Measurements from ENCODE around the gene PHLDA1. TPM values are rescaled to one million over a fixed set of nuclear protein-coding genes. Genes with fewer than 3 reads are reported as not detected.

PHLDA1 gene
- total and polyA plus RNA-seq, 4 donors: 27.0 to 61.5 (median 49.0) TPM

DNA sequence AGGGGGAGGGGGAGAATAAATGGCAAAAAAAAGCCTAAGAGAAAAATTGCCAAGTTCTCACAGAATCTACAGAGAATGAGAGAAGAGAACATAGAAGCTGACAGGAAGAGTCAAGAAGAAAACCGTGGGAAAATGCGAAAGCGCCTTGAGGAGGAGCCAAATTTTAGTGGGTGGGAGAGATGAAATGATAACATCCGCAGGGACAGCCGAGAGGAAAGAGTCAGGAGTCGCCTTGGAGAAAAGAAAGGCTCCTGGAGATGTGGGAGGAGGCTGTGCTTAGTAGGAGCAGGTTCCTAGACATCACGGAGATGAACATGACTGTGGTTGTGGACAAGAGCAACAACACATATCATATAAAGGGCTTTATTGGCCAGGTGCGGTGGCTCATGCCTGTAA is 49.4 kb downstream of the PHLDA1 start:
- 51% methylated on average over 6 of the region's 8 CpGs for WGBS (ENCODE audit: insufficient coverage)
- Histone ChIP-seq H3K4me1 (ENCODE audit: control insufficient read depth, insufficient read depth, low read length) (no peaks in the 10 kb centered on the region), H3K27ac (ENCODE audit: low read depth, low read length) (no peak overlapping the region), H3K27me3 (ENCODE audit: control insufficient read depth, insufficient read depth, low read length) (no peaks in the 10 kb centered on the region), H3K9me3 (ENCODE audit: control insufficient read depth, insufficient read depth, low read length) (no peaks in the 10 kb centered on the region), H3K36me3 (ENCODE audit: control insufficient read depth, insufficient read depth, low read length) (no peaks in the 10 kb centered on the region), H3K4me3 (ENCODE audit: low read depth, low read length) (no peak overlapping the region)
- no peak for DNase-seq (ENCODE audit: low read depth in 4 of 6, low spot score in 6 of 6)

DNA sequence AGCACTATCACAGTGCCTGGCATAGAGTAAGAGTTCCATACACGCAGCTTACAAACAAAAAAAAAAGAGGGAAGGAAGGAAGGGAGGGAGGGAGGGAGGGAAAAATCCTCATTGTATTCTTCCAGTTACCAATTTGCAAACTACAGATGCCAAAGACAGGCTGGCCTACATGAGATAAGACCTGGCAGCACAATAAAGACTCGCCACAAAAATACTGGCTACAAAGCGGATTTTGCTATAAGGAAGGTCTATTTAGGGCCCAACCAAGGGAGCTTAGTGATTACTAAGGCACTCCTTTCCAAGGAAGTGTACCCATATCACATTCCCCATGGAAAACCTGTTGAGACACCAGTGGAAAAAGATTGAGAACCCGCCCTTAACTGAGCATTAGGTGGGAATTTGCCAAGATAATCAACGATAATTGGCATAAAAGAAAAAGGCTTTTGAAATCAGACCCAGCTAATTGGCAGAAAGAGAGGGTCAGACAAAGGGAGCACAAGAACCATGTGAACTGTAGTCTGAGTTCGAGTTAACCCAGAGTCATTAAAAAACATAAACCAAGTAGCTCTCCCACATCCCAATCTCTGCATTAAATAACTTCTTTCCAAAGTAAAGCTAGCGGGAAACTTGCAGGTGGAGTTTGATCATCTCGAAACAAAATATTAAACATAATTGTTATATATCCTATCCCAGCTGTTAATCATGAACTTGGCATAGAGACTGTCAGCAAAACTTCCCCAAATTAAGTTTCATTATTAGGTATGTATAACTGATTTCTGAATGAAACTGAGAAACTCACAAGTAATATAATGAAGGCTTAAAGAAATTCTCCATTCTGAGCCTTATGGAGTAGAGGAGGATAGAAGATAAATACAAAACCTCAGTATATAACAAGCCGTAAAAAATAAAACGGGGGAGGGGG is 50.1 kb downstream of the PHLDA1 start:
- Histone ChIP-seq H3K4me1 (ENCODE audit: control insufficient read depth, insufficient read depth, low read length) (no peaks in the 10 kb centered on the region), H3K9me3 (ENCODE audit: control insufficient read depth, insufficient read depth, low read length) (no peaks in the 10 kb centered on the region), H3K36me3 (ENCODE audit: control insufficient read depth, insufficient read depth, low read length) (no peaks in the 10 kb centered on the region), H3K27ac (ENCODE audit: low read depth, low read length) (no peak overlapping the region), H3K4me3 (ENCODE audit: low read depth, low read length) (no peak overlapping the region), H3K27me3 (ENCODE audit: control insufficient read depth, insufficient read depth, low read length) (no peaks in the 10 kb centered on the region)
- DNase-seq (ENCODE audit: low read depth in 4 of 6, low spot score in 6 of 6): peak in 1 of 6 donors; percentile 58
- 85% methylated on average over 3 of the region's 10 CpGs for WGBS (ENCODE audit: insufficient coverage)

DNA sequence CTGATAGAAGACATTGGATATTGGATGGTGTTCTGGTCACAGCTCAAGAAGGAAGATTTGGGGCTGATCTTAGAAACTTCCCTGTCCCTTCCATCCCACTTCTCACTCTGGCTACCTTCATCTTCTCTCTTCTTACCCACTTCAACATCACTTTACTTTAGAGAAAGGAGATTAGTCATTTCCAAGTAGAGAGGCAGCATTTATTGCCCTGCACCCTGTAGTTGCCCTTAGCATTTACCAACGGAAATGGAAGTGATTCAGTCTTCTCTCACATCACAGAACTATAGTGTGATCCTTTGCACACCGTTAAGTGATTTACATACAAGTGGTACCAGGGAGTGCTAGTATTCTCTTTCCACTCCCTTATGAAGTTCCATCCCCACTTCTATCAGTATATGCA is 52.4 kb downstream of the PHLDA1 start:
- WGBS (ENCODE audit: insufficient coverage): no CpG with 5 or more reads among the region's 2 CpGs
- H3K27ac ChIP-seq (ENCODE audit: low read depth, low read length): no peak overlapping the region
- DNase-seq (ENCODE audit: low read depth in 4 of 6, low spot score in 6 of 6): no peak

DNA sequence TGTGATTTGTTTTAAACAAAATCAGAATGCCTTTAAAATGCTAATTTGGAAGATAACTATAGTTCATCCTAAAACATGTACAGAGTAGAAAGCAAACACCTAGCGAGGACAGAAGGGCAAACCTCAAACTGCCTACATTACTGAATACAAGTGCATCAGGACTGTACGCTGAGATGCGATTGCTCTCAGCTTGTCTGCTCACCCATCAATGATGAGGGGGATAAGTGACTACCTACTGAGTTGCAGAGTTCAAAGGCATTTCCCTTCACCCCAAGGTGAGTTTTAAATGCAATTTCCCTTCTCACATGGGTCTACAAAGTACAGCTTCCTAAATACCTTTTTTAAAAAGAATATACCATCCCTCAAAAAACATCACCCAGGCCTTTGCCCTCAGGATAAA is 52.9 kb downstream of the PHLDA1 start:
- Histone ChIP-seq H3K27me3 (ENCODE audit: control insufficient read depth, insufficient read depth, low read length) (no peaks in the 10 kb centered on the region), H3K4me3 (ENCODE audit: low read depth, low read length) (no peak overlapping the region), H3K27ac (ENCODE audit: low read depth, low read length) (peak overlapping the region; percentile 76), H3K36me3 (ENCODE audit: control insufficient read depth, insufficient read depth, low read length) (no peaks in the 10 kb centered on the region), H3K4me1 (ENCODE audit: control insufficient read depth, insufficient read depth, low read length) (no peaks in the 10 kb centered on the region), H3K9me3 (ENCODE audit: control insufficient read depth, insufficient read depth, low read length) (no peaks in the 10 kb centered on the region)
- 100% methylated on average over 2 of the region's 3 CpGs for WGBS (ENCODE audit: insufficient coverage)
- DNase-seq (ENCODE audit: low read depth in 4 of 6, low spot score in 6 of 6): no peak

More for the DNA sequence above, 52.4 kb downstream of the PHLDA1 start:
- no peaks in the 10 kb centered on the region for H3K36me3 ChIP-seq (ENCODE audit: control insufficient read depth, insufficient read depth, low read length)
- no peaks in the 10 kb centered on the region for H3K4me1 ChIP-seq (ENCODE audit: control insufficient read depth, insufficient read depth, low read length)
- H3K27me3 ChIP-seq (ENCODE audit: control insufficient read depth, insufficient read depth, low read length): no peaks in the 10 kb centered on the region
- H3K9me3 ChIP-seq (ENCODE audit: control insufficient read depth, insufficient read depth, low read length): no peaks in the 10 kb centered on the region
- no peak overlapping the region for H3K4me3 ChIP-seq (ENCODE audit: low read depth, low read length)

DNA sequence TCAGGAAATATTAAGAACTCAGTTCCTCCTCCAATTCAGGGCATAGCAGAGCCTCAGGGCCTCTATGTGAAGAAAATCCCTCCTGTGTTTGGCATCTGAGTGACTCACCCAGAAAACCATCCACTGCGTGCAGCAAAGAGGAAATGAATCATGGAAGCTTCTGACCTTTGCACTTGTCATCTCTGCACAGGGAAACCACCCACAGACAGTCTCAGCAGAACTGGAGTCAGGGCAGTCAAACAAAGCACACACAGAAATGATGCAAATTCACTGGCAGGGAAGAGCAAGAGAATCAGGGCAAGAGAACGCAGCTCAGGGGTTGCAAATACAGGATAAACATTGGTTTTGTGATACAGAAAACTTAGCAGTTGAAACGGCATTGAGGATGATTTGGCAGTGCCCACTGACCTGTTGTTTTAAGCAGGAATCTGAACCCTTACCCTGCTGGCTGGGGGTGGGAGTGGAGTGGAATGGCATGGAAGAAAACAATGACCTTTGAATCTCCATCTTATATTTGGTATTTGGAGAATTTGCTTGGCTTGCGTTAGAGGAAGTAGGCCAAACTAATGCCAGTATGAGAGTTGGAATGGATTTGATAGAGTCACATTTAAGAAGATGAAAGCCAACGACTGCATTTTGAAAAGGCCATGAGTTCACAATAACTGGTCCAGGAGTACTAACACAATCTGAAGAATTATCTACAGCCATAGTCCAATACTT is 53.5 kb downstream of the PHLDA1 start:
- 33% methylated on average over 3 of the region's 5 CpGs for WGBS (ENCODE audit: insufficient coverage)
- Histone ChIP-seq H3K9me3 (ENCODE audit: control insufficient read depth, insufficient read depth, low read length) (no peaks in the 10 kb centered on the region), H3K36me3 (ENCODE audit: control insufficient read depth, insufficient read depth, low read length) (no peaks in the 10 kb centered on the region), H3K4me1 (ENCODE audit: control insufficient read depth, insufficient read depth, low read length) (no peaks in the 10 kb centered on the region), H3K27ac (ENCODE audit: low read depth, low read length) (peak overlapping the region; percentile 76), H3K27me3 (ENCODE audit: control insufficient read depth, insufficient read depth, low read length) (no peaks in the 10 kb centered on the region), H3K4me3 (ENCODE audit: low read depth, low read length) (no peak overlapping the region)
- peak in 1 of 6 donors; percentile 78 for DNase-seq (ENCODE audit: low read depth in 4 of 6, low spot score in 6 of 6)

DNA sequence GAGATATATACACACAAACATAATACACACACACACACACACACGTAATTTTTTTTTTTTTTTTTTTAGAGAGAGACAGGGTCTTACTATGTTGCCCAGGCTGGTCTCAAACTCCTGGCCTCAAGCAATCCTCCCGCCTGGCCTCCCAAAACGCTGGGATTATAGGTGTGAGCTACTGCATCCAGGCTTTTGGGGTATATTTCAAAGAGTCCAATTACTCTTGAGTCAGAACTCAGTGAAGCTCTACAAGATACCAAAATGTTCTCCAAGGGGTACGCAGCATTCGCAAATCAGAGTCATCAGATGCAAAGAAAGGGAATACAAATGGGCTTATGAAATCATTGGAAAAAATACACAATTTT is 54.0 kb downstream of the PHLDA1 start:
- DNase-seq (ENCODE audit: low read depth in 4 of 6, low spot score in 6 of 6): no peak
- no peaks in the 10 kb centered on the region for H3K9me3 ChIP-seq (ENCODE audit: control insufficient read depth, insufficient read depth, low read length)
- H3K4me1 ChIP-seq (ENCODE audit: control insufficient read depth, insufficient read depth, low read length): no peaks in the 10 kb centered on the region
- H3K36me3 ChIP-seq (ENCODE audit: control insufficient read depth, insufficient read depth, low read length): no peaks in the 10 kb centered on the region
- H3K27me3 ChIP-seq (ENCODE audit: control insufficient read depth, insufficient read depth, low read length): no peaks in the 10 kb centered on the region
- H3K4me3 ChIP-seq (ENCODE audit: low read depth, low read length): no peak overlapping the region
- peak overlapping the region; percentile 76 for H3K27ac ChIP-seq (ENCODE audit: low read depth, low read length)
- 93% methylated on average over 2 of the region's 5 CpGs for WGBS (ENCODE audit: insufficient coverage)

DNA sequence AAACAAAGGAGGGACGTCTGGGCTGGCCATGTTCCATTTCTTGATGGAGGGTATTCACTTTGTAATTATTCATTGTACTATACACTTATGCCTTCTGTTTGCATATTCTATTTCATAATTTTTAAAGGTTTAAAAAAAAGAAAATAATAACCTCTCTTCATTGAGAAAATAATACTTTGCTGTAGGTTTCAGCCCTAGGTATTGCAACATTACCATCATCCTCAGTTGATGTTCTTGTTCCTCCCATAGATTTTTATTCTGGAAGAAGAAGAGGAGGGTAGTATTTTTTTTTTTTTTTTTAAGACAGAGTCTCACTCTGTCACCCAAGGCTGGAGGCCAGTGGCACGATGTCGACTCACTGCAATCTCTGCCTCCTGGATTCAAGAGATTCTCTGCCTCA is 54.7 kb downstream of the PHLDA1 start:
- H3K4me3 ChIP-seq (ENCODE audit: low read depth, low read length): no peak overlapping the region
- WGBS (ENCODE audit: insufficient coverage): no CpG with 5 or more reads among the region's 3 CpGs
- no peaks in the 10 kb centered on the region for H3K4me1 ChIP-seq (ENCODE audit: control insufficient read depth, insufficient read depth, low read length)
- no peaks in the 10 kb centered on the region for H3K36me3 ChIP-seq (ENCODE audit: control insufficient read depth, insufficient read depth, low read length)
- H3K27me3 ChIP-seq (ENCODE audit: control insufficient read depth, insufficient read depth, low read length): no peaks in the 10 kb centered on the region
- no peak overlapping the region for H3K27ac ChIP-seq (ENCODE audit: low read depth, low read length)
- no peaks in the 10 kb centered on the region for H3K9me3 ChIP-seq (ENCODE audit: control insufficient read depth, insufficient read depth, low read length)
- no peak for DNase-seq (ENCODE audit: low read depth in 4 of 6, low spot score in 6 of 6)

DNA sequence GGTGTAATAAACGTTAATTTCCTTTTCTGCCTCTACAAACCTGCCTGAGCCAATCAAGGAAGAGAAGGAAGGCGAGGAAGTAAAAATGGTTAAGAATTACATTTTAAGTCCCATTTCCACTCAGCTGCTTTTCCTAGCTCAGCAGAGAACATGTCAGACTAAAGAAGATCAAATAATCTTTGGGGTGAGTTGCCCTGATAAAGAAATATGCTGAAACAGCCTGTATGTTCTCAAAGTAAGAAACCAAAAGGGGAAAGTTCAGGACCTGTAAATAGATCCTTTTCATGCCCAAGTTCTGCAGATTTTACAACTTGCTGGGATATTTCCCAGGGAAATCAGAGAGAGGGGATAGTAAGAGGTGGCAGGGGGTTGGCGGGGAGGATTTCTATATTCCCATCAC is 55.5 kb downstream of the PHLDA1 start:
- H3K4me1 ChIP-seq (ENCODE audit: control insufficient read depth, insufficient read depth, low read length): no peaks in the 10 kb centered on the region
- H3K9me3 ChIP-seq (ENCODE audit: control insufficient read depth, insufficient read depth, low read length): no peaks in the 10 kb centered on the region
- no CpG with 5 or more reads among the region's 3 CpGs for WGBS (ENCODE audit: insufficient coverage)
- no peak overlapping the region for H3K4me3 ChIP-seq (ENCODE audit: low read depth, low read length)
- DNase-seq (ENCODE audit: low read depth in 4 of 6, low spot score in 6 of 6): no peak
- no peaks in the 10 kb centered on the region for H3K27me3 ChIP-seq (ENCODE audit: control insufficient read depth, insufficient read depth, low read length)
- H3K27ac ChIP-seq (ENCODE audit: low read depth, low read length): no peak overlapping the region
- no peaks in the 10 kb centered on the region for H3K36me3 ChIP-seq (ENCODE audit: control insufficient read depth, insufficient read depth, low read length)

DNA sequence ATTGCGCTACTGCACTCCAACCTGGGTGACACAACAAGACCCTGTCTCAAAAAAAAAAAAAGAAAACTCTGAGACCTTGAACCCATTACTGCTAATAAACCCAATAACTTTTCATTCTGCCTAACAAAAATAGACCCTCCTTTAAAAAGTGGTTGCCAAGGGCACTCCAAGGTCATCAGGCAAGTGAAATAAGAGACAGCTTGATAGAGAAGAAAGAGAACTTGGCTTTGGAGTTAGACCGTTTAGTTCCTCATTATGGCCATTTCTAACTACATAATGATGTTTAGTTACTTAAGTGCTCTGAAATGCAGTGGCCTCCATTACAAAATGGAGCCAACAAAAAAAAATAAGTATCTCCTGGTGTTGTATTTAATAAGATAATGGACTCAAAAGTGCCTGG is 55.9 kb downstream of the PHLDA1 start:
- no CpG with 5 or more reads among the region's 2 CpGs for WGBS (ENCODE audit: insufficient coverage)
- H3K36me3 ChIP-seq (ENCODE audit: control insufficient read depth, insufficient read depth, low read length): no peaks in the 10 kb centered on the region
- no peaks in the 10 kb centered on the region for H3K9me3 ChIP-seq (ENCODE audit: control insufficient read depth, insufficient read depth, low read length)
- no peak for DNase-seq (ENCODE audit: low read depth in 4 of 6, low spot score in 6 of 6)
- no peaks in the 10 kb centered on the region for H3K27me3 ChIP-seq (ENCODE audit: control insufficient read depth, insufficient read depth, low read length)
- H3K4me3 ChIP-seq (ENCODE audit: low read depth, low read length): no peak overlapping the region
- H3K27ac ChIP-seq (ENCODE audit: low read depth, low read length): no peak overlapping the region
- no peaks in the 10 kb centered on the region for H3K4me1 ChIP-seq (ENCODE audit: control insufficient read depth, insufficient read depth, low read length)
